GM12892 (cell line): Measurements from ENCODE around the gene BRD3OS.

Experiments
- DNase-seq: peaks from one replicate; pipeline ENCODE4 v3.0.0; 2011; ENCODE audit not compliant: insufficient read length
- FAIRE-seq: peaks from 2 replicates; lab custom pipeline; 2011; peaks lifted over from hg19 to GRCh38; lab: Jason Lieb, UNC
- POLR2A ChIP-seq: IDR thresholded peaks from 2 replicates; pipeline ENCODE4 v1.6.1; 2011; ENCODE audit warnings: low read depth, low read length, control low read depth
- POLR2AphosphoS5 ChIP-seq: IDR thresholded peaks from 2 replicates; pipeline ENCODE4 v1.6.1; 2011; ENCODE audit warnings: low read depth, low read length, control low read depth
- TAF1 ChIP-seq: IDR thresholded peaks from 2 replicates; pipeline ENCODE4 v1.6.1; 2011; ENCODE audit warnings: low read depth, mild to moderate bottlenecking, control low read depth, low read length, borderline replicate concordance

Gene BRD3OS

GRCh38 chr9:133998915-133999595 is 26.2 kb upstream of the BRD3OS start:
- DNase-seq, result no peak
- no peak for FAIRE-seq
- TF ChIP-seq TAF1, result no peak

GRCh38 chr9:133999851-134000265 is 25.4 kb upstream of the BRD3OS start:
- FAIRE-seq (no peak), DNase-seq (no peak)
- TF ChIP-seq TAF1, result no peak
- TF ChIP-seq POLR2A, result no peak

GRCh38 chr9:134002796-134003195 is 22.5 kb upstream of the BRD3OS start:
- FAIRE-seq (no peak), DNase-seq (no peak)
- TF ChIP-seq POLR2AphosphoS5, result no peak
- no peak for TF ChIP-seq TAF1
- no peak for TF ChIP-seq POLR2A

GRCh38 chr9:134003237-134003636 is 22.0 kb upstream of the BRD3OS start:
- DNase-seq, result no peak
- no peak for FAIRE-seq
- TF ChIP-seq POLR2AphosphoS5, result no peak
- no peak for TF ChIP-seq POLR2A
- TF ChIP-seq TAF1, result no peak

- no peak for FAIRE-seq
- TF ChIP-seq POLR2A (no peak), TAF1 (no peak), POLR2AphosphoS5 (no peak)
These were observed 21.0 kb upstream of the BRD3OS start for GRCh38 chr9:134004131-134004873.

GRCh38 chr9:134004881-134005280 is 20.4 kb upstream of the BRD3OS start:
- FAIRE-seq, result no peak
- DNase-seq, result no peak
- TF ChIP-seq TAF1 (no peak), POLR2AphosphoS5 (no peak), POLR2A (no peak)

More at GRCh38 chr9:134004131-134004873, 21.0 kb upstream of the BRD3OS start:
- DNase-seq, result no peak

- DNase-seq (no peak), FAIRE-seq (no peak)
- TF ChIP-seq POLR2A (no peak), POLR2AphosphoS5 (no peak), TAF1 (no peak)
These were observed 19.9 kb upstream of the BRD3OS start for GRCh38 chr9:134005381-134005780.

- no peak for FAIRE-seq
These were observed 18.1 kb upstream of the BRD3OS start for GRCh38 chr9:134007150-134007549.

GRCh38 chr9:134007571-134007970 is 17.7 kb upstream of the BRD3OS start:
- FAIRE-seq, result no peak
- TF ChIP-seq TAF1 (no peak), POLR2AphosphoS5 (no peak), POLR2A (no peak)
- DNase-seq, result no peak

More at GRCh38 chr9:134007150-134007549, 18.1 kb upstream of the BRD3OS start:
- no peak for DNase-seq
- no peak for TF ChIP-seq POLR2AphosphoS5
- no peak for TF ChIP-seq TAF1

- no peak for DNase-seq
- no peak for FAIRE-seq
- no peak for TF ChIP-seq POLR2A
- TF ChIP-seq POLR2AphosphoS5, result no peak
- no peak for TF ChIP-seq TAF1
These were observed 14.7 kb upstream of the BRD3OS start for GRCh38 chr9:134010310-134011173.

GRCh38 chr9:134011401-134011800 is 13.9 kb upstream of the BRD3OS start:
- no peak for DNase-seq
- no peak for FAIRE-seq
- no peak for TF ChIP-seq TAF1
- TF ChIP-seq POLR2A, result no peak
- no peak for TF ChIP-seq POLR2AphosphoS5

- DNase-seq (no peak), FAIRE-seq (no peak)
- TF ChIP-seq TAF1 (no peak), POLR2AphosphoS5 (no peak), POLR2A (no peak)
These were observed 10.3 kb upstream of the BRD3OS start for GRCh38 chr9:134014946-134015345.
